Left ventricle myocardium inferior (tissue), 1 donor: ENCODE results near the gene TM2D3. TPM values are rescaled to one million over a fixed set of nuclear protein-coding genes. Genes with fewer than 3 reads are reported as not detected.

Experiments
- DNase-seq: peaks from one replicate; pipeline ENCODE4 v3.0.0-alpha.2; 2020
- H3K27ac ChIP-seq: fragments of 200-600 bp; replicated peaks from 2 replicates; pipeline ENCODE4 v1.8.0; 2021
- H3K27me3 ChIP-seq: fragments of 200-600 bp; 2 replicates; pipeline ENCODE4 v1.8.0; 2021; ENCODE audit warnings: low read depth
- H3K36me3 ChIP-seq: fragments of 200-600 bp; 2 replicates; pipeline ENCODE4 v1.8.0; 2021
- H3K4me1 ChIP-seq: fragments of 200-600 bp; 2 replicates; pipeline ENCODE4 v1.8.0; 2021
- H3K4me3 ChIP-seq: fragments of 200-600 bp; 2 replicates; pipeline ENCODE4 v1.8.0; 2021; ENCODE audit warnings: mild to moderate bottlenecking, moderate library complexity
- H3K9me3 ChIP-seq: fragments of 200-600 bp; replicated peaks from 2 replicates; pipeline ENCODE4 v1.8.0; 2021
- CTCF ChIP-seq: fragments of 200-600 bp; IDR thresholded peaks from 2 replicates; pipeline ENCODE4 v1.8.0; 2021; ENCODE audit warnings: antibody characterized with exemption, mild to moderate bottlenecking, borderline replicate concordance
- intact Hi-C: fragments of 100-400 bp; cut with micrococcal nuclease; formaldehyde crosslinking; loops from one replicate; pipeline ENCODE4 v1.11.0; 2022
- total RNA-seq: library from RNA; stranded (reverse); fragmentation: NEBNext Ultra II Directional; extraction: Animal tissue kit (Norgen Biotek cat#: 25700); gene quantifications from one replicate; pipeline ENCODE4 v1.2.1, GENCODE V29; 2021
- donor health status: DM: no; HTN: yes; CAD: no; lungs with severe emphysema.

The TM2D3 gene
- total RNA-seq, 1 donor from 2014 or later, result 50.6 TPM

GRCh38 chr15:101618851-101619614 is 33.1 kb downstream of the TM2D3 start:
- no peaks in the 10 kb centered on the region for H3K27me3 ChIP-seq
- H3K36me3 ChIP-seq, result no peaks in the 10 kb centered on the region
- intact Hi-C loops, result no loop called here
- H3K4me3 ChIP-seq, result no peak overlapping the region
- peaks cover 72% of the 10 kb centered on the region for H3K4me1 ChIP-seq
- H3K9me3 ChIP-seq, result peaks cover 7% of the 10 kb centered on the region
- no peak for DNase-seq
- TF ChIP-seq CTCF, result no peak
- peak overlapping the region; percentile 79 for H3K27ac ChIP-seq

- Histone ChIP-seq H3K9me3 (peaks cover 2% of the 10 kb centered on the region), H3K27ac (peak overlapping the region; percentile 79), H3K27me3 (no peaks in the 10 kb centered on the region), H3K36me3 (no peaks in the 10 kb centered on the region), H3K4me3 (no peak overlapping the region), H3K4me1 (peaks cover 81% of the 10 kb centered on the region)
- DNase-seq, result no peak
- no peak for TF ChIP-seq CTCF
- intact Hi-C loops, result no loop called here
Measured at GRCh38 chr15:101618076-101618475, 34.1 kb downstream of the TM2D3 start.

- H3K36me3 ChIP-seq, result no peaks in the 10 kb centered on the region
- H3K4me1 ChIP-seq, result peaks cover 86% of the 10 kb centered on the region
- intact Hi-C loops, result no loop called here
- H3K27ac ChIP-seq, result peak overlapping the region; percentile 79
- peak; percentile 36 for DNase-seq
- TF ChIP-seq CTCF, result no peak
- H3K4me3 ChIP-seq, result no peak overlapping the region
- no peaks in the 10 kb centered on the region for H3K9me3 ChIP-seq
- no peaks in the 10 kb centered on the region for H3K27me3 ChIP-seq
Measured at GRCh38 chr15:101617390-101617965, 34.7 kb downstream of the TM2D3 start.

GRCh38 chr15:101615986-101616848 is 36.0 kb downstream of the TM2D3 start:
- Histone ChIP-seq H3K27ac (peak overlapping the region; percentile 79), H3K27me3 (no peaks in the 10 kb centered on the region), H3K4me1 (peaks cover 92% of the 10 kb centered on the region), H3K4me3 (peak overlapping the region; percentile 39), H3K36me3 (no peaks in the 10 kb centered on the region), H3K9me3 (no peaks in the 10 kb centered on the region)
- DNase-seq, result peak; percentile 81
- no peak for TF ChIP-seq CTCF
- intact Hi-C loops, result no loop called here

GRCh38 chr15:101615414-101615985 is 36.7 kb downstream of the TM2D3 start:
- Histone ChIP-seq H3K4me1 (peaks cover 87% of the 10 kb centered on the region), H3K27me3 (no peaks in the 10 kb centered on the region), H3K9me3 (no peaks in the 10 kb centered on the region), H3K27ac (peak overlapping the region; percentile 79), H3K36me3 (no peaks in the 10 kb centered on the region), H3K4me3 (peak overlapping the region; percentile 39)
- no peak for TF ChIP-seq CTCF
- intact Hi-C loops, result no loop called here
- peak; percentile 45 for DNase-seq
